Vagina (tissue), 2 donors: ENCODE data around the gene GLA. TPM values are rescaled to one million over a fixed set of nuclear protein-coding genes. Genes with fewer than 3 reads are reported as not detected.

Experiments used
- DNase-seq, 2 donors: peaks; one replicate each; pipeline ENCODE4 v3.0.0-alpha.2; 2017; ENCODE audit errors: extremely low spot score in 2 of 2
- H3K27ac ChIP-seq: fragments of 200-600 bp; sonication (generic); one replicate; pipeline ENCODE4 v1.5.1; 2019
- H3K27me3 ChIP-seq: fragments of 200-600 bp; sonication (generic); one replicate; pipeline ENCODE4 v1.5.1; 2019
- H3K36me3 ChIP-seq, 2 donors: fragments of 200-600 bp; sonication (generic); one replicate each; pipeline ENCODE4 v1.5.1; 2017 to 2019
- H3K4me1 ChIP-seq: fragments of 200-600 bp; sonication (generic); one replicate; pipeline ENCODE4 v1.5.1; 2019
- H3K4me3 ChIP-seq, 2 donors: fragments of 200-600 bp; sonication (generic); 1 replicate in 1 of 2; 2 replicates in 1 of 2; pipeline ENCODE4 v1.5.1; 2016 to 2019
- H3K9me3 ChIP-seq: fragments of 200-600 bp; sonication (generic); one replicate; pipeline ENCODE4 v1.5.1; 2019
- CTCF ChIP-seq, 3 experiments: fragments of 450-650 bp in 2 of 3; fragments of 200-600 bp in 1 of 3; sonication (generic) in 1 of 3; IDR thresholded peaks; one replicate each; pipeline ENCODE4 v1.5.1; 2017 to 2019; ENCODE audit warnings: antibody characterized with exemption in 3 of 3, mild to moderate bottlenecking in 2 of 3, moderate library complexity in 2 of 3
- POLR2A ChIP-seq, 2 donors: fragments of 450-650 bp; IDR thresholded peaks; one replicate each; pipeline ENCODE4 v1.6.1; 2017; ENCODE audit warnings: antibody characterized with exemption in 2 of 2, mild to moderate bottlenecking in 2 of 2, moderate library complexity in 2 of 2
- POLR2AphosphoS5 ChIP-seq, 2 donors: sonication (generic); formaldehyde crosslinking; IDR thresholded peaks; one replicate each; pipeline ENCODE4 v1.9.0; 2017; ENCODE audit warnings: antibody characterized with exemption in 2 of 2, mild to moderate bottlenecking in 2 of 2, low read depth in 1 of 2; ENCODE audit not compliant: insufficient read depth in 1 of 2
- intact Hi-C: fragments of 100-400 bp; cut with DNase I; formaldehyde crosslinking; loops from one replicate; pipeline ENCODE4 v1.15.1; 2023
- total RNA-seq: library from RNA; depleted of rRNA; stranded (reverse); fragments of >200 nt; gene quantifications from one replicate; pipeline ENCODE4 v1.2.3, GENCODE V29; 2016

The GLA gene
- total RNA-seq, 1 donor from 2014 or later: 15.5 TPM

- DNase-seq: no peak
- no peak overlapping the region for H3K4me3 ChIP-seq
- TF ChIP-seq POLR2A (IDR thresholded peaks at IDR 0.05) (no peak), CTCF (IDR thresholded peaks at IDR 0.05) (no peak), POLR2AphosphoS5 (IDR thresholded peaks at IDR 0.05; ENCODE audit: insufficient read depth in 1 of 2, low read depth in 1 of 2) (no peak)
- intact Hi-C loops: no loop called here
- H3K27ac ChIP-seq: no peak overlapping the region
- no peaks in the 10 kb centered on the region for H3K27me3 ChIP-seq
- no peaks in the 10 kb centered on the region for H3K9me3 ChIP-seq
- no peaks in the 10 kb centered on the region for H3K36me3 ChIP-seq
- no peaks in the 10 kb centered on the region for H3K4me1 ChIP-seq
These were observed 7.9 kb downstream of the GLA start for GRCh38 chrX:101399825-101400224.

- TF ChIP-seq POLR2AphosphoS5 (IDR thresholded peaks at IDR 0.05; ENCODE audit: insufficient read depth in 1 of 2, low read depth in 1 of 2) (no peak), CTCF (IDR thresholded peaks at IDR 0.05) (no peak), POLR2A (IDR thresholded peaks at IDR 0.05) (no peak)
- H3K9me3 ChIP-seq: no peaks in the 10 kb centered on the region
- H3K27ac ChIP-seq: no peak overlapping the region
- intact Hi-C loops: no loop called here
- H3K4me3 ChIP-seq: no peak overlapping the region
- no peaks in the 10 kb centered on the region for H3K36me3 ChIP-seq
- H3K4me1 ChIP-seq: peaks cover 3% of the 10 kb centered on the region
- H3K27me3 ChIP-seq: no peaks in the 10 kb centered on the region
- DNase-seq: no peak
These were observed 9.0 kb downstream of the GLA start for GRCh38 chrX:101398694-101399093.

GRCh38 chrX:101397779-101398178 is 9.9 kb downstream of the GLA start:
- H3K4me1 ChIP-seq: peaks cover 4% of the 10 kb centered on the region
- H3K9me3 ChIP-seq: no peaks in the 10 kb centered on the region
- no peaks in the 10 kb centered on the region for H3K36me3 ChIP-seq
- no peak overlapping the region for H3K27ac ChIP-seq
- intact Hi-C loops: no loop called here
- DNase-seq: no peak
- TF ChIP-seq CTCF (IDR thresholded peaks at IDR 0.05) (no peak), POLR2AphosphoS5 (IDR thresholded peaks at IDR 0.05; ENCODE audit: insufficient read depth in 1 of 2, low read depth in 1 of 2) (no peak), POLR2A (IDR thresholded peaks at IDR 0.05) (no peak)
- no peaks in the 10 kb centered on the region for H3K27me3 ChIP-seq
- no peak overlapping the region for H3K4me3 ChIP-seq

- DNase-seq: no peak
- Histone ChIP-seq H3K27me3 (no peaks in the 10 kb centered on the region), H3K36me3 (no peaks in the 10 kb centered on the region), H3K4me3 (no peak overlapping the region), H3K27ac (no peak overlapping the region), H3K4me1 (peaks cover 4% of the 10 kb centered on the region), H3K9me3 (no peaks in the 10 kb centered on the region)
- intact Hi-C loops: no loop called here
- no peak for TF ChIP-seq CTCF (IDR thresholded peaks at IDR 0.05)
- no peak for TF ChIP-seq POLR2A (IDR thresholded peaks at IDR 0.05)
- no peak for TF ChIP-seq POLR2AphosphoS5 (IDR thresholded peaks at IDR 0.05; ENCODE audit: insufficient read depth in 1 of 2, low read depth in 1 of 2)
These were observed 11.9 kb downstream of the GLA start for GRCh38 chrX:101395789-101396188.

GRCh38 chrX:101394372-101394771 is 13.4 kb downstream of the GLA start:
- Histone ChIP-seq H3K27me3 (no peaks in the 10 kb centered on the region), H3K36me3 (no peaks in the 10 kb centered on the region), H3K9me3 (no peaks in the 10 kb centered on the region), H3K4me3 (no peak overlapping the region), H3K27ac (no peak overlapping the region), H3K4me1 (peaks cover 4% of the 10 kb centered on the region)
- TF ChIP-seq CTCF (IDR thresholded peaks at IDR 0.05) (no peak), POLR2AphosphoS5 (IDR thresholded peaks at IDR 0.05; ENCODE audit: insufficient read depth in 1 of 2, low read depth in 1 of 2) (no peak), POLR2A (IDR thresholded peaks at IDR 0.05) (no peak)
- intact Hi-C loops: no loop called here
- DNase-seq: no peak
